T1000 (cell line): Measurements from ENCODE around the gene EDC3.
"Not testable (repeated sequence)": the region's sequence is repeated elsewhere in the genome, so short reads cannot be mapped to it uniquely, and the experiment has no call there.

Experiments
- DNase-seq: peaks from one replicate; lab custom pipeline; 2025; ENCODE audit warnings: mixed read lengths; lab: John Stamatoyannopoulos, UW

The EDC3 gene

GRCh38 chr15:74695597-74696397 lies at the start of gene EDC3:
TSS of gene EDC3 (minus strand) at chr15:74696024. CDS start at chr15:74675124, 20,900 bp downstream.
- DNase-seq: peak; percentile 57

GRCh38 chr15:74742422-74742821 lies 46.6 kb upstream of the EDC3 start:
- DNase-seq: no peak

DNA sequence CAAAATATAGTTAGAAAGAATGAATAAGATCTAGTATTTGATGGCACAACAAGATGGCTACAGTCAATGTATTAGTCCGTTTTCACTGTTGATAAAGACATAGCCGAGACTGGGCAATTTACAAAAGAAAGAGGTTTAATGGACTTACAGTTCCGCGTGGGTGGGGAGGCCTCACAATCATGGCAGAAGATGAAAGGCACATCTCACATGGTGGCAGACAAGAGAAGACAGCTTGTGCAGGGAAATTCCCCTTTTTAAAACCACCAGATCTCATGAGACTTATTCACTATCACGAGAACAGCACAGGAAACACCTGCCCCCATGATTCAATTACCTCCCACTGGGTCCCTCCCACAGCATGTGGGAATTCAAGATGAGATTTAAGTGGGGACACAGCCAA lies 42.4 kb upstream of the EDC3 start:
- not testable (repeated sequence) for DNase-seq

DNA sequence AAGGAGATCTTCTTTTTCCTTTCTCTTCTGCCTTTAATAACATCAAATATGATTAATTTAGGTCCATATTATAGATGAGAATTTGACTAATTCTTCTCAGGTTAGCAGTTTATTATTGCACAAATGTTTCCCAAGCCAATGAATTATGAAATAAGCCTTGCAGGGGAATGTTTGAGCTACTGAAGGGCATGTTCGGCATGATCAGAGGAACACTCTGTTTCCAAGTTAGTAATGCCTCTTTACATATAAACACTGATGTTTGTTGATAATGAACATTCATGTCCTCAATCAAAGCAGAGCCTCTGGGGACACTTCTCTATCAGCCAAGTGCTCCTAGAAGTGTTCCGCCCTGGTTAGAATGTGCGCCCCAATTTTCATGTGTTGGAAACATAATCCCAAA lies 39.5 kb upstream of the EDC3 start:
- DNase-seq: no peak

GRCh38 chr15:74733269-74733668 lies 37.4 kb upstream of the EDC3 start:
- no peak for DNase-seq

GRCh38 chr15:74732846-74733245 lies 37.0 kb upstream of the EDC3 start:
- DNase-seq: no peak

- no peak for DNase-seq
Measured at GRCh38 chr15:74730619-74731316, 34.9 kb upstream of the EDC3 start.

GRCh38 chr15:74729372-74729771 lies 33.5 kb upstream of the EDC3 start:
- not testable (repeated sequence) for DNase-seq

DNA sequence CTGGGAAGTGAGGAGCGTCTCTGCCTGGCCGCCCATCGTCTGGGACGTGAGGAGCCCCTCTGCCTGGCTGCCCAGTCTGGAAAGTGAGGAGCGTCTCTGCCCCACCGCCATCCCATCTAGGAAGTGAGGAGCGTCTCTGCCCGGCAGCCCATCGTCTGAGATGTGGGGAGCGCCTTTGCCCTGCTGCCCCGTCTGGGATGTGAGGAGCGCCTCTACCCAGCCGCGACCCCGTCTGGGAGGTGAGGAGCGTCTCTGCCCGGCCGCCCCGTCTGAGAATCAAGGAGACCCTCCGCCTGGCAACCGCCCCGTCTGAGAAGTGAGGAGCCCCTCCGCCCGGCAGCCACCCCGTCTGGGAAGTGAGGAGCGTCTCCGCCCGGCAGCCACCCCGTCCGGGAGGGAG lies 32.9 kb upstream of the EDC3 start:
- DNase-seq: not testable (repeated sequence)

GRCh38 chr15:74727727-74728126 lies 31.9 kb upstream of the EDC3 start:
- no peak for DNase-seq

DNA sequence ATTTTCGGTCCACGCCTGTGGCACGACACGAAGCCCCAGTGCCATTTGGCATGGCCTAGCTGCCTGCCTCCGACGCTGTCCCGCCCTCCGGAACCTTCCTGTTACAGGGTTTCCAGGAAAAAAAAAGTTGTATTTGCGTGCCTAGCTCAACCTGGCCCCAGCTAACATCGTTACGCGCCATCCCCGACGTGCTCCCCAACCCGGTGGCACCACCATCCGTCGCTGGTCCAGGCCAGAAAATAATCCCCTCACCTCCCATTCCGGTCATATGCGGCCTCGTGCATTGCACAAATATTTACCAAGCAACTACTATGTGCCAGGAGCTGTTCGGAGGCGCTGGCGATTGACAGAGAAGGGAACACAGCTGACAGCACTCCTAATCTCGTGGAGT lies 30.9 kb upstream of the EDC3 start:
- DNase-seq: no peak

- peak; percentile 24 for DNase-seq
Measured at GRCh38 chr15:74725845-74726773, 30.3 kb upstream of the EDC3 start.

GRCh38 chr15:74725225-74725774 lies 29.5 kb upstream of the EDC3 start, which contains the start of gene CYP1A1:
TSS of gene CYP1A1 (minus strand) at chr15:74725528. CDS start at chr15:74723097, 2,431 bp downstream.
- DNase-seq: no peak

- no peak for DNase-seq
Measured at GRCh38 chr15:74724570-74725224, 28.9 kb upstream of the EDC3 start.

DNA sequence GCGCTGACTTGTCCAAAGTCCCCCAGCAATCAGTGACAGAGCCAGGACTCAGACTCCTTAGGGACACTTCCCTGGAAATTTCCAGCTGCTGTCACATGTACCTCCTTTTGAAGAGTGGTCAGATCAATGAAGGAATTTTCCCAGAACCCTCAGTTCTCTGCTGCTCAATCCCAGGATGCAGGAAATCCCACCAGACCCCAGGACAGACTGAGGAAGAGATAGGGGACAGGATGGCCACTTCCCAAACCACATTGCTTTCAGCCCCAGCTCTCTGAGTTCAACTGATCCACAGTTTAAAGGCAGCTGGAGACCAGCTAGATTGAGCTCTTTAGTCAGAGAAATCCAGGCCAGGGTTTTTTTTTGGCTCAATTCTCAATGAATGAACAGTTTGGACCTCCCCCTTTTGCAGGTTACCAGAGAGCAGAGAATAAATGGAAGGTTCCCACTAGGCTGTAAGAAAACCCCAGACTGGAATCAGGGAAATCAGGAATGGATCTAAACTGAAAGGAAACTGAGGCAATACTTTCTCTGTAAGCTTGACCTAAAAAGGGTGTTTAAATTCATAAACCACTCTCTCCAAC lies 28.0 kb upstream of the EDC3 start:
- DNase-seq: no peak

DNA sequence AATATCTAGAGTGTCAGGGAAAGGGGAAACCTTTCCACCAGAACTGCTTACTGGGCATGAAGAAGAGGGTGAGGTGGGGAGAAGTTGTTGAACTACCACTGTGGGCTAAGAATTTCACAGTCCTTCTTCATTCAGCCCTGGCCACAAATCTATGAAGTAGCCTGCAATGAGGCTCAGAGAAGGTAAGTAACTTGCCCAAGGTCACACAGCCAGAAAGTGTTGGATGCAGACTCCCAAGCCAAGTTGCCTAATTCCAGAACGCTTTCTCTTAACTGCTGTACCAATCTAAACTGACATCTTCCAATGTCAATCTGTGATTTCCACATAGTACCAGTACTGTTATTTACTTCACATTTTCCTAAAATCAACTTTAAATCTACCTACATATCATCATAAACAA lies 27.4 kb upstream of the EDC3 start:
- no peak for DNase-seq

DNA sequence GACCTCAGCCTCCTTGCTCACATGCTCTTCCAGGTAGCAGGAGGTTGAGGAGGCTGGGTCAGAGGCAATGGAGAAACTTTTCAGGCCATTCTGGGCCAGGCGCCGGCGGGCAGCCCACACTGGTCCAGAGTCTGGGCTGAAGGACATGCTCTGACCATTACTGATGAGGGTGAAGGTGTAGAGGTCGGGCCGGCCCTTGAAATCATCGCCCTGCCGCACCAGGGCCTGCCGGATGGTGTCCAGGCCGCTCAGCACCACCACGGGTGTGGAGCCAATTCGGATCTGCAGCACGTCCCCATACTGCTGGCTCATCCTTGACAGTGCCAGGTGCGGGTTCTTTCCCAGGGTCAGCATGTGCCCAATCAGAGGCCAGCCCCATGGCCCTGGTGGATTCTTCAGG lies 26.8 kb upstream of the EDC3 start:
- DNase-seq: no peak

DNA sequence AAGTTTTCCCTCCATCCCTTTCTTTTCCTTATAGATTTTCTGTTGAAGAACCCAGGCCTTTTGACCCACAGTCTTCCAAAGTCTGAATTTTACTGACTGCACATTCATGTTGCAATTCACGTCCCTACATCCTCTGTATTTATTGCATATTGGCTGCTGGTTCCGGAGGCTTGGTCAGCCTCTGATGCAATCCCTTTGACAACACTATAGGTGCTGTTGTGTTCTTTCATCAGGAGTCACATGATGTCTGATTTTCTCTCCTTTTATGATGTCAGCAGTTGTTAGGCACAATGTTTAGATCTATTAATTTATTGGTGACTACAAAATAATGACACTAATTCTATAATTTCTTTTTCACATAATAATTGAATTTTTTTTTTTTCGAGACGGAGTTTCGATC lies 20.8 kb upstream of the EDC3 start:
- no peak for DNase-seq

DNA sequence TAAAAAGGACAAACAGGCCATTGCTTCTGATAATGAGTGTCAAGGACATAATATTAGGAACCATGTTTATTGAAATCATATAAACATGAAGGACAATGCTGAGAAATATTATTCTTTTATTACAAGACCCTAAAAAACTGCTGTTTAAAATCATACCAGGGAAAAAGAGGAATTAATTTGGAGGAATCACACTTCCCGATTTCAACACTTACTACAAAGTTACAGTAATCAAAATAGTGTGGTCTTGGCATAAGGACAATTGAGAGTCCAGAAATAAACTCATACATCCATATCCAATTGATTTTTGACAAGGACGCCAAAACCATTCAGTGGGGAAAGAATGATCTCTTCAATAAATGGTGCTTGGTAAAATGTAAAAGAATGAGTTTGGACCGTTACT lies 16.5 kb upstream of the EDC3 start:
- DNase-seq: no peak

- DNase-seq: no peak
Measured at GRCh38 chr15:74710319-74711094, 14.7 kb upstream of the EDC3 start.
